Activated naive CD4-positive, alpha-beta T cell treated with anti-CD3 and anti-CD28 coated beads, Interleukin-2, amount 50 U/mL, for 16 hours (primary cell): ENCODE data around the gene RASA4.
"Not testable (repeated sequence)": the region's sequence is repeated elsewhere in the genome, so short reads cannot be mapped to it uniquely, and the experiment has no call there.

Experiments
- DNase-seq: peaks from one replicate; pipeline ENCODE4 v3.0.0-alpha.2; 2020

The RASA4 gene

DNA sequence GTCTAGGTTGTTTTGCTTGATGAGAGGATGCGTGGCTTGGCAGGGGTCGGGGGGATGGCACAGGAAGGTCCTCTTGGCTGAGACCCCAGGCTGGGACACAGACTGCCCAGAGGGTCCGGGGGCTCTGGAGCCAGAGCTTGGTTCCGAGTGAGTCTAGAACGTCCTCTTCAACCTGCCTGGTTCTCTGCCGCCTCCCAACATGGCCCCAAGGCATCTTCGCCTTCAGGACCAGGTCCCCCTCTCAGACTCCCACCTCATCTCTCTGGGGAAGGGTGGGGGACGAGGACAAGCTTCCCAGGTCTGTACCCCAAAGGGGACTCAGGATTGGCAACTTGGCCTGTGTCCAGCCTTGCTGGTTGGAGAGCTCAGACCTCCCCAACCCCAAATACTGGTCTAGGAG, 74.5 kb downstream of the RASA4 start:
- not testable (repeated sequence) for DNase-seq

DNA sequence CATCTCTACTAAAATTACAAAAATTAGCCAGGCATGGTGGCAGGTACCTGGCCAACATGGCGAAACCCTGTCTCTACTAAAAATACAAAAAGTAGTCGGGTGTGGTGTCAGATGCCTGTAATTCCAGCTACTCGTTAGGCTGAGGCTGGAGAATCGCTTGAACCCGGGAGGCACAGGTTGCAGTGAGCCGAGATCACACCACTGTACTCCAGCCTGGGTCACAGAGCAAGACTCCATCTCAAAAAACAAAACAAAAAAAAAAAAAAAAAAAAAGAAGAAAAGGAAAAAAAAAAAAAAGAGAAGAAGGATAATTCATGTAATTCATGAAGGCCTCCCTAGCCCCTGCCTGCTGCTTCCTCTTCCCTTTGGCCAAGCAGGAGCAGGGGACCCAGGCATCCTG, 76.0 kb downstream of the RASA4 start:
- not testable (repeated sequence) for DNase-seq

DNA sequence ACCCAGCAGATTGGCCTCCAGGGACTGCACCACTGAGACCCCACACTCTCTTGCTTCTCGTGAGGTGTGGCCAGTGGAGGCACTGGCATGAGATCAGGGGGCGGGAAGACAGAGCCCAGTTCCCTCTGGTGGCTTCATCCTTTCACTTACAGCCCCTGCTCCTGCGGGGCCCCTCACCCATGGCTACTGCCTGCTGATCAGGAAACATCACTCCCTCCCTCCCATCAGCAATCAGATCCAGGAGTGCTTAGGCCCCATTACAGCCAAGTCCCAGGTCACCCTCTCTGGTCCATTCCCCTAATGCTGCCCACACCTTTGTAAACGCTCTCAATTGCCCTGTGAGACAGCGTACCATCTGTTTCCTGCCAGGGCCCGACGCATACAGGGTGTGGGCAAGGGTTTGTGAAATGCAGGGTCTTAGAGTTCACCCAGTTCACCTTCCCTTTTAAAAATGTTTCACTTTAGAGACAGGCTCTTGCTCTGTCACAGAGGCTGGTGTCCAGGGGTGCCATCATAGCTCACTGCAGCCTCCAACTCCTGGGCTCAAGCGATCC, 81.4 kb downstream of the RASA4 start:
- DNase-seq: not testable (repeated sequence)

DNA sequence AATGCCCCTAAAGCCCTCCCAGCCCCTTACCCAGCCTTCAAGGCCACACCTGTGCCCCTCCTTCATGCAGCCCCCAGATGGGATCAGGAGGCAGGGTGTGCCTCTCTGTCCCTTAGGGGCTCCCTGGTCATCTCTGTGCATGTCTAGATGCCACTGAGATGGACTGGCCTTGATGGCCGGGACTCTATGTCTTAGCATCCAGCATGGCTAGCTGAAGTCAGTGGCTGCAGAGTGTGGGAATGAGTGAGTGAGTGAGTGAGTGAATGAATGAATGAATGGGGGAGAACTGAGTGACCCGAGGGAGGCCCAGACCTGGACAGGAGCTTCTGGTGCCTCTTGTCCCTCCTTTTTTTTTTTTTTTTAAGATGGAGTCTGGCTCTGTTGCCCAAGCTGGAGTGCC, 84.4 kb downstream of the RASA4 start:
- not testable (repeated sequence) for DNase-seq

DNA sequence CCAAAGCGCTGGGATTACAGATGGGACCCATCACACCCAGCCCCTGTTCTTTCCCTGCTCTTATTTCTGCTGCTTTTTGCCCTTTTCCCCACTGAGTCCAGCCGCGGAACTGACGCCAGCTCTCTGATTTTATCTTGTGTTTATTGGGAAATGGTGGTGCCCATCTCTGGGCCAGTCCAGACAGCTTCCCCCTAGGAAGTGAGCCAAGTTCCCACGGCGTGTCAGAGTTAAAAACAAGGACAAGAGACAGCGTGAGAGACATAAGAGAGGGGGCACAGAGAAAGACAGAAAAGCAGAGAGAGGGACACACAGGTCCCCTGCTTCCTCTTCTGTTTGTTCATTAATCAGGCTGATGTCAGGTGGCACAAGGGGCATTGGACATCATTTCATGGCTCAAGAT, 85.0 kb downstream of the RASA4 start:
- not testable (repeated sequence) for DNase-seq

DNA sequence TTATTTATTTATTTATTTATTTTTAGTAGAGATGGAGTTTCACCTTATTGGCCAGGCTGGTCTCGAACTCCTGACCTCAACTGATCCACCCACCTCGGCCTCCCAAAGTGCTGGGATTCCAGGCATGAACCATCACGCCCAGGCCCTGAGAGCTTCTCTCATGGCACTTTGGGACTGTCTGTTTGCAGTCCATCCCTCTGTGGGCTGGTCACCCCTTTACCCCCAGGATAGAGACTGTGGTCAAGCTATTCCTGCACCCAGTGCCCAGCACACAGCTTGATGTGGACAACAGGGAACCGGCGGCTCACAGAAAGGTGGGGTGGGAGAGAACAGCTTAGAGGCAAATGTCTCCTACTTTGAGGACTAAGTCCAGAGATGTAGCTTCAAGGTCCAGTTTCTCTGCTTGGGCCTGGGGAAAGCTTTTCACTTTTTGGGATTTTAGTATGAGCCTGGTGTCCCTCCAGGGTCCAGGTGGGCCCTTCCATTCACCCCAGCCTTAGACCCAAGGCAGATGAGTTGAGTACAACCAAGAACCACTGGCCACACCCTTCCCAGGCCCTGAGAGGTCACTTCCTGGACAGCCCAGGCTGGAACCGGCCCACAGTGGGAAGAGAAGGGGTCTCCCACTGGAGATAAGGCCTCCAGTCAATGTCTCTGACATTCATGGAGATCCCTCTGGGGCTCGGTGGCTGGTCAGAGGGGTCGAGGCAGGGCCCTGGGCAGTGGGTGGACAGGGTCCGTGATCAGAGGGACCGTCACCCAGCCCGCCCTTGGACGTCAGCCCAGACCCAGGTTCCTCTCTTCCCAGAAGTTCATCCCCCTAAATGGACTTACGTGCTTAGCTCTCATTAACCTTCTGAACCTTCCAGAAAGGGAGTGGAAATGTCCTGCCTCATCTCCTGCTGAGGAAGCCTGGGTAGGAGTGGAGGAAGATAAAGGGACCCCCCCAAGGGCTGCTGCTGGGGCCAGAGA, 88.4 kb downstream of the RASA4 start:
- not testable (repeated sequence) for DNase-seq

DNA sequence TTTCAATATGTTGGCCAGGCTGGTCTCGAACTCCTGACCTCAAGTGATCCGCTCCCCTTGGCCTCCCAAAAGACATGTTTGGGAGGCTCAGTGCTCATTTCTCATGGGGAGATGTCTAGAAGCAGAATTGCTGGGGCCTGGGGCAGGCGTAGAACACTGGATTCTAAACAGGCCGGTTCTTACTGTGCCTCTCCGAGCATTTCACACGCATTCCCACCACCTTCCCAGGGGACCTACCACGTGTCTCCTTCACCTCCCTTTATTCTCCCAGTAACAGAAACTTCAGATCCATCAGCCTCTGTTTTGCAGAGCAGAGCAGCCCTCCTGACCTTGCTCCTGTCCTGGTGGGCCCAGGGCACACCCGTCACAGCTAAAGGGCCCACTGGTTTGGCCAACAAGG, 89.4 kb downstream of the RASA4 start:
- DNase-seq: not testable (repeated sequence)

DNA sequence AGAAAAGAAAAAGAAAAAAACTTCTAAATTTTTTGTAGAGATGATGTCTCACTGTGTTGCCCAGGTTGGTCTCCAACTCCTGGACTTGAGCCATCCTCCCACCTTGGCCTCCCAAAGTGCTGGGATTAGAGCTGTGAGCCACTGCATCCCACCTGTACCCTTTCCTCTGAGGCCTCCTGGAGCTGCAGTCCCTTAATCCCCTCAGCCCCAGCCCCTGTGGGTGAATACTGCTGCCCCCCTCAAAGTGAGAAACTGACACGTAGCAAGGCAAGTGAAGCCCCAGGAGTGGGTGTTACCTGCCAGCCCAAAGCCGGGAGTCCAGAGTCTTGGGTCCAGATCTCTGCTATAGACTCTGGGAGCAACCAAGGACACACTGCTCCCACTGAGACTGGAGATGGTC, 91.8 kb downstream of the RASA4 start:
- DNase-seq: not testable (repeated sequence)
